Panc1 (cell line): Measurements from ENCODE around the gene ZBTB34.

Experiments
- CTCF ChIP-seq: fragments of 450-650 bp; IDR thresholded peaks from 2 replicates; pipeline ENCODE4 v1.5.1; 2017; ENCODE audit warnings: mild to moderate bottlenecking
- POLR2AphosphoS5 ChIP-seq: IDR thresholded peaks from 2 replicates; pipeline ENCODE4 v1.6.1; 2012; ENCODE audit warnings: mild to moderate bottlenecking, low read depth, low read length, moderate library complexity
- REST ChIP-seq, 2 experiments: IDR thresholded peaks; 2 replicates each; pipeline ENCODE4 v1.6.1; 2011 to 2012; ENCODE audit warnings: low read depth in 2 of 2, control low read depth in 1 of 2, low read length in 1 of 2, mild to moderate bottlenecking in 1 of 2, moderate library complexity in 1 of 2; ENCODE audit not compliant: insufficient read depth in 1 of 2
- SIN3A ChIP-seq: IDR thresholded peaks from 2 replicates; pipeline ENCODE4 v1.6.1; 2012; ENCODE audit warnings: low read depth, mild to moderate bottlenecking, low read length, moderate library complexity, borderline replicate concordance; ENCODE audit not compliant: insufficient read depth
- TCF7L2 ChIP-seq: IDR thresholded peaks from 2 replicates; pipeline ENCODE4 v1.6.1; 2011; ENCODE audit warnings: mild to moderate bottlenecking, low read depth, low read length, inconsistent platforms

GRCh38 chr9:126934441-126934840 is 74.0 kb downstream of the ZBTB34 start:
- TF ChIP-seq CTCF: no peak
- TF ChIP-seq REST (IDR thresholded peaks at IDR 0.05; ENCODE audit: insufficient read depth in 1 of 2, low read depth in 2 of 2, low read length in 1 of 2): no peak
- no peak for TF ChIP-seq POLR2AphosphoS5
- no peak for TF ChIP-seq SIN3A
- no peak for TF ChIP-seq TCF7L2
